CD4-positive, alpha-beta T cell treated with Interferon gamma for 1 hour (primary cell): ENCODE measurements around the gene TSPEAR.
"Not testable (repeated sequence)": the region's sequence is repeated elsewhere in the genome, so short reads cannot be mapped to it uniquely, and the experiment has no call there.

ENCODE experiments used
- DNase-seq: peaks from one replicate; pipeline ENCODE4 v3.0.0-alpha.2; 2020

The TSPEAR gene

GRCh38 chr21:44558329-44558675 lies 153.1 kb downstream of the TSPEAR start:
- DNase-seq = not testable (repeated sequence)

GRCh38 chr21:44557491-44558328 lies 153.7 kb downstream of the TSPEAR start:
- no peak for DNase-seq

- DNase-seq = no peak
These were observed 154.5 kb downstream of the TSPEAR start for GRCh38 chr21:44556879-44557278.

GRCh38 chr21:44555200-44555875 lies 156.0 kb downstream of the TSPEAR start:
- no peak for DNase-seq

GRCh38 chr21:44552681-44553080 lies 158.7 kb downstream of the TSPEAR start:
- no peak for DNase-seq

- no peak for DNase-seq
These were observed 159.2 kb downstream of the TSPEAR start for GRCh38 chr21:44552136-44552535.

GRCh38 chr21:44551340-44551961 lies 159.9 kb downstream of the TSPEAR start, which contains the start of gene KRTAP10-2:
Gene KRTAP10-2 (minus strand): TSS chr21:44551505. CDS start chr21:44551458, 47 bp downstream.
- DNase-seq = no peak

- DNase-seq = no peak
These were observed 160.6 kb downstream of the TSPEAR start for GRCh38 chr21:44550807-44551206.

GRCh38 chr21:44550285-44550684 lies 161.1 kb downstream of the TSPEAR start:
- DNase-seq = not testable (repeated sequence)

- DNase-seq = no peak
These were observed 161.7 kb downstream of the TSPEAR start for GRCh38 chr21:44549525-44550211.

- DNase-seq = no peak
These were observed 162.4 kb downstream of the TSPEAR start for GRCh38 chr21:44548922-44549321.

- no peak for DNase-seq
These were observed 163.0 kb downstream of the TSPEAR start for GRCh38 chr21:44548381-44548780.

- DNase-seq = peak; percentile 35
These were observed 163.6 kb downstream of the TSPEAR start for GRCh38 chr21:44547656-44548331.

- no peak for DNase-seq
These were observed 166.8 kb downstream of the TSPEAR start for GRCh38 chr21:44544566-44544965.

GRCh38 chr21:44542716-44543115 lies 168.7 kb downstream of the TSPEAR start:
- no peak for DNase-seq

- no peak for DNase-seq
These were observed 170.6 kb downstream of the TSPEAR start for GRCh38 chr21:44540741-44541288.

- no peak for DNase-seq
These were observed 171.2 kb downstream of the TSPEAR start, which contains the start of gene KRTAP10-1 for GRCh38 chr21:44539991-44540666. Gene KRTAP10-1 (minus strand): TSS chr21:44540195. CDS start chr21:44540150, 45 bp downstream.

GRCh38 chr21:44539046-44539445 lies 172.3 kb downstream of the TSPEAR start:
- DNase-seq = no peak

GRCh38 chr21:44537930-44538911 lies 173.2 kb downstream of the TSPEAR start:
- DNase-seq = no peak

GRCh38 chr21:44535963-44536362 lies 175.4 kb downstream of the TSPEAR start:
- no peak for DNase-seq
